RPMI7951 (cell line): ENCODE results near the gene CMTR1. TPM values are rescaled to one million over a fixed set of nuclear protein-coding genes. Genes with fewer than 3 reads are reported as not detected.
"Not testable (repeated sequence)": the region's sequence is repeated elsewhere in the genome, so short reads cannot be mapped to it uniquely, and the experiment has no call there.

ENCODE experiments used
- DNase-seq: peaks from one replicate; pipeline ENCODE4 v3.0.0-alpha.2; 2012; ENCODE audit warnings: low read depth
- total RNA-seq: library from RNA; depleted of rRNA; stranded (reverse); fragments of >200 nt; shearing (Covaris generic); gene quantifications from 2 replicates; pipeline ENCODE4 v1.2.3, GENCODE V29; 2014

CMTR1 gene
- total RNA-seq, 1 experiment from 2014 or later = 27.4 TPM

- DNase-seq = no peak
Observed at GRCh38 chr6:37491830-37492208, 58.8 kb downstream of the CMTR1 start.

DNA sequence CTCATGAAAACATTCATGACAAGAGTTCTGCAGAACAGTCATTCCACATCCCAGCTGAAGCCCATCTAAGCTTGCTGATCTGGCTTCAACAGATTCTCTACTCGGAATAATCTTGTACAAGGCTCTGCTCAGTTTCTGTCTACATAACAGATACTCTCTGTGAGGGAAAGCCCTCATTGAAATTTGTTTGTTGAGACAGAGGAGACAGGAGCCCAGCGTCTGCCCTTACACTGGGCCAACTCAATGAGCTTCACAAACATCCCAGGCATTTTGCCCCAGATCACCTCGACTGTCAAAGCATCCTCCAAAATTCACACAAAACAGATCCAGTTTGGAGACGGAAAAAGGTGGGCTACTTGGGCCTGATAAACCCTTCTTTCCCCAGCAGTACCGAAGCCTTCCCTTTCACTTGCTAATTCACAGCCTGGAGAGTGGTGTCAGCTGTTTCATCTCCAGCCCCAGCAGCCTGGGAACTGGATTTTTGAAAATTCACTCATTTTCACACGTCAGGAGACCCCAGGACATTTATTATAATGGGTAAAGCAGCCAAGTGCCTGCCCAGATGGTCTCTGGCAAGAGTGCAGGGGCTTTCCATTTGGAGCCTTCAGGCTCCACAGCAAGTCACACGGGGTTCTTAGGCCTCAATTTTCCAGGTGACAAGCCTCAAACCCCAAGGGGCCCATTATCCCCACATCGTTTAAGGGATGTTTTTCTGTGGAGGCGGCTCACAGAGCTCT lies 59.4 kb downstream of the CMTR1 start:
- DNase-seq = no peak

- no peak for DNase-seq
Observed at GRCh38 chr6:37492991-37493660, 60.1 kb downstream of the CMTR1 start.

- no peak for DNase-seq
Observed at GRCh38 chr6:37493661-37493995, 60.6 kb downstream of the CMTR1 start.

DNA sequence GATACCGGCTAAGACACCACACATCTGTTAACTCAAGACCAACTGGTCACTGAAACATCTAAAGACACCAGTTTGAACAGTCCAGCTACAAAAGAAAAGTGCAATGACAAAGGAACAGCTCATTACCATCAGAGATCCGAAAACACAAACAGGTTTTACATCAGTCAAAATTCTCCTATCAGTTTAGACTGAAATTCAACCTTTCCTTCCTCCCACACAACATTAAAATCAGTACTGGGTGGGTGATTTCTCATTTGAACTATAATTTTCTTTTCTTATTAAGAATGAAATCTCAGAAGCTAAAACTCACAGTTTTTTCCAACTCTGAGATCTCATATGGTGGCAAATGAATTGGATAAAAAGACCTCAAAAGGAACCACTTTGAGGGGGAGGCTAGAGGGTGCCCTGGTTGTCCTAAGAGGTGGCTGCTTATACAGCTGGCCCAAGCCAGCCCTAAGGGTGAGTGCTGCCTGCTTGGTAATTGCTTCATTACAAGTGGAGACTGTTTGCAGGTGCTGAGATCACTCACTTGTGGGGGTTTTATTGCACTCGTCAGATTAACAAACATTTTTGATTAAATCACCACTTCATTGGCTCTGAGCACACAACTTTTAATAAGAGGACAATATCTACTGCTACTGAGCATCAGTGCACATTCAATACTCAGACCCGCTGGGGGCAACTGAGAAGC lies 62.4 kb downstream of the CMTR1 start:
- DNase-seq = no peak

DNA sequence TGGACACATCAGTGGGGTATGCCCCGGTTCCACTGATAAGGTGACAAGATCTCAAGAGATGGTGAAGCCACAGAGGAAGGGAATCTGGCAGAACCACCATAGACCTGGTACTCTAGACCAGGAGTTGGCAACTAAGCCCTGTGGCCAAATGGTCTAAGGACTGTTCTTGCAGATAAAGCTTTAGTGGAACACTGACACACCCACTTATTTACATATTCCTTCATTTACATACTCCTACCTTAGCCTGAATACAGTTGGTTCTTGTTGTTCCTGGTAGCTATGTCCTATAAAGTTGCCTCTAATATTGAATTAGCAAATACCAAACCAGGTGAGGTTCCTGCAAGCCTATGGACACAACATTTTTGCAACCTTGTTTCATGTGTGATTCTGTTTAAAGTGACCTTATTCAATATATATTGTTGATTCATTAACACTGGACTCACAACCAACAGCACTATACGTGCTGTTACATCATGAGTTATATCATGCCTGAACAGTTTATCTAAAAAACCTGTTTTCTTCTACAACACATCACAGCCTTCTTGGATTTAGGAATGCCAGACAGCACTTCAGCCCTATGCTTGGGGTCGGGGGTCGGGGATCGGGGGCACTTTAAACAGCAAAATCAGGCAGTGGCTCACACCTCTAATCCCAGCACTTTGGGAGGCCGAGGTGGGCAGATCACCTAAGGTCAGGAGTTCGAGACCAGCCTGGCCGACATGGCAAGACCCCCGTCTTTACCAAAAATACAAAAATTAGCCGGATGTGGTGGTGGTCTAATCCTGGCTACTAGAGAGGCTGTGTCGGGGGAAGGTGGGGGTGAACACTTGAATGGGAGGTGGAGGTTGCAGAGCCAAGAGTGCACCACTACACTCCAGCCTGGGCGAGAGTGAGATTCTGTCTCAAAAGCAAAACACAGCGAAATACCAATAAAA lies 64.2 kb downstream of the CMTR1 start:
- DNase-seq = no peak

DNA sequence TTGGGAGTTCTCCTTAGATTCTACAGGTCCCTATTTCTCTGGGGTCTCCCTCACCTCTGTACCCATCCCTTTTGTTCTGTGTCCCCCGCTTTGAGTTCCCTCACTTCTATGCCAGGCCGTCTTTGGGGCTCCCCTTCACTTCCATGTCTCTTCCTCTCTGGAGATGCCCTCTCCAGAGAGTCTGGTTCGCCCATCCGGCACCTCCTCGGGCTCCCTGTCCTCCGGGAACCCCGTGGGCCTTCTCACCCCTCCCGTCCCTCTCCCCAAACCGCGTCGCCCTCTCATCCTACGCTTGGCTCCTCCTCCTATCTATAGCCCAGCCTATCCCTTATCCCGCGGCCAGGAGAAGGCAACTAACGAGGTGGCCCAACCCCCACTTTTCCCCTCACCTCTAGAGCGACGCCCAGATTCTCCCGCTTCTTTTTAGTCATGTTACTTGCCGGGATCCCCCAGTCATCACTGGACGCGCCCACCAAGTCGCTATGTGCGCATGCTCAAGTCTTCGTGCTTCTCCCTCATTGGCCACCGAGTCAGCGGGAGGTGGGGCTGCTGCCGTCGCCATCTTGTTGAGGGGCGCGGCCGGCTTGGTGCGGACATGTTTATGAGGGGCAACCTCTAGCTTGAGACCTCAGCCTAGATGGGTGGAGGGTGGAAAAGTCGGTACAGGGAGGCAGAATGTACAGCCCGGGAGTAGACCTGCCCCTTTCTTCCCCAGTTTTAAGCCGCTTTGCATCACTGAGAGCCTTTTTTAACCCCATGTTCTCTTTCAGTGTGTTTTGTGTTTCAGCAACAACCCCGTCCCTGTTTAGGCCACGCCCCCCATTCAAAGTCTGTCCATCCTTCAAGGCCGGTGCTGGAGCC lies 66.6 kb downstream of the CMTR1 start, which contains the start of gene CCDC167:
TSS of gene CCDC167 (minus strand) at position 461 of the 861 bp plus-strand sequence. CDS start at position 431, 30 bp downstream.
- DNase-seq = peak; percentile 98

DNA sequence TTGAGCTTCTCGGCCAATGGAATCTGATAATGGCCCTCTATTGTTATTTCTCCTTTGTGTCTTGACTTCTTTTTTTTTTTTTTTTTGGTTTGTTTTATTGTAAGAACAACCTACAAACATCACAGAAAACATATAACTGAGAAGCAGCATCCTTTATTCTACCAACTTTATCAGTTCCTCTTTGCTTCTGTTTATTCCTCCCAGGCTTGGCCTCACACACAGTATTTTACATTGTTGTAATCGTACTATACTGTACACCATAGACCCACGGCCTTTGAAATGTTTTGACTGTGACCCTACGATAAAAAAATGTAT lies 67.2 kb downstream of the CMTR1 start:
- DNase-seq = no peak

GRCh38 chr6:37500904-37501303 lies 67.9 kb downstream of the CMTR1 start:
- not testable (repeated sequence) for DNase-seq

- no peak for DNase-seq
Observed at GRCh38 chr6:37501632-37502491, 68.8 kb downstream of the CMTR1 start.

- DNase-seq = no peak
Observed at GRCh38 chr6:37502703-37503291, 69.8 kb downstream of the CMTR1 start.

DNA sequence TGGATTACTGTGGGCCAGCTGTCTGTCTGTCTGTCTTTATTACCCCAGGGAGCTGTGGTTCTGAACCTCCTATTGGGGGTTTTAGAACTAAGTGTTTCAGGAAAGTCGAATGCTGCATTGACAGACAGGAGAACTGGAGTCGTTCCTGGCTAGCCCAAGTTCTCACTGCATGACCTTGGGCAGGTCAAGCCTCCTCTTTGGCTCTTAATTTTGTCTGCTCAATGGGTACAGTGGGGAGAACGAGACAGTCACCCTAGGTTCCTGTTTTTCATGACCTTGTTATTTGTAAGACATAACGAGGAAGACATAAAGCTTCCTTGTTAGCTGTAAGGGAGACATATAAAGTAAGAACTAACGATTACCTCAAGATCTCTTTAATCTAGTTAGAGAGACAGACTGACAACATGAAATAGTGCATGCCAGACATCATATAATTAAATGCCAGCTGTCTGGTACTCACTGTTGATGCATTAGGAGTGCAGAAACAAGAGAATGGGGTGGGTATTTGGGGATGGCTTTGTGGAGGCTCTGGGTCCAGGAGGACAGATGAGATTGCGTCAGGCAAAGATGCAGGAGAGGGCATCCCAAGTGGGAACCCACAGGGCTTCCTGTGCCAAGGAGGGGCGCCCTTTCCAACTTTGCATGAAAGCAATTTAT lies 70.4 kb downstream of the CMTR1 start:
- DNase-seq = no peak

DNA sequence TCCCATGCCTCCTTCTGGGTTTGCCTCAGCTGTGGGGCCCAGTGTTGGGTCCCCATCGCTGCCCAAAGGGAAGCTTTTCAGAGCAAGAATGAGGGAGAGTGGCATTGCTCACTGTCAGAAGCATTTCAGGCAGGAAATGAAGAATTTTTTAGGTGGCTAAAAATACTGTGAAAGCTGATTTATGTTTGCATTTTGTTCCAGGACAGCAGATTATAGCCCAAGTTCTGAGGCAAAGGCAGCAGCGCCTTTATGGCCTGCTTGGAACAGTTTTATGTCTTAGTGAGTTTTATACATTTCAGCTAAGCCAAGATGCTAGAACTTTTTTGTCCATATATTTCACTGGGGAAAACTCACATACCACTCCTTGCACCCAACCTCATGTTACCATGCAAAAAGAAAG lies 71.0 kb downstream of the CMTR1 start:
- DNase-seq = no peak

- no peak for DNase-seq
Observed at GRCh38 chr6:37506479-37506878, 73.5 kb downstream of the CMTR1 start.

DNA sequence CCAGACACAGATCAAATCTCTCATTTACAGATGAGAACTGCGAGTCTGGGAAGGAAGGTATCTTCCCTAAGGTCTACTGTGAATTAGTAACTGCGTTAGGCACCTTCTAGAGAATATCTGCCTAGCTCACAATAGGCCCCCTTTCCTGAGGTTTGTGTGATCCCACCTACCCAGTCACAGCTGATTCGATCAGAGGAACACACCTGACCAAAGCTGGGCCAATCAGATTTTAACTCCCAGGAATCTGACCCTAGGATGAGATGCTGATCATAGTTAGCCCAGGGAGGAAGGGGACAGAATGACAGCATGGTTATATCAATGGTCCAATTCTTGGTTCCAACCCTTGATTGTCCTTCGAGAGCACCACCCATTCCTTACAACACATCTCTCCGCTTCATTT lies 74.1 kb downstream of the CMTR1 start:
- no peak for DNase-seq

- DNase-seq = no peak
Observed at GRCh38 chr6:37507690-37508421, 74.8 kb downstream of the CMTR1 start.

DNA sequence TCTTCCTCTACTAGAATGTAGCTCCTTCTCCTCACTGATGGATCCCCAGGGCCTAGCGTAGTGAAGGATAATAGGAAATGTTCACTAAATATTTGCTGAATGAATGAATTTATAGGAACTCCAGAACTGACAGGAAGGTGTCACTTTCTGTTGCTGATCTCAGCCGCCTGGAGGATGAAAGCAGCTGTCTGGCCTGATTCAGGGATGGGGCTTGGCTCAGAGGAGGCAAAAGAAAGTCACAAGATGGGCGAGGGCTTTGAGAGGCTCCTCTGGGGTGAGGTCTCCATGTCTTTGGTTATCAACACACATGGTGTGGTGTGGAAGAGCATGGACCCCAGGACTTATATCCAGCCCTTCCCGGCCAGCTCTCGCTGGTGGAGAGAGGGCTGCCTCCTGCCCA lies 78.2 kb downstream of the CMTR1 start:
- DNase-seq = no peak

DNA sequence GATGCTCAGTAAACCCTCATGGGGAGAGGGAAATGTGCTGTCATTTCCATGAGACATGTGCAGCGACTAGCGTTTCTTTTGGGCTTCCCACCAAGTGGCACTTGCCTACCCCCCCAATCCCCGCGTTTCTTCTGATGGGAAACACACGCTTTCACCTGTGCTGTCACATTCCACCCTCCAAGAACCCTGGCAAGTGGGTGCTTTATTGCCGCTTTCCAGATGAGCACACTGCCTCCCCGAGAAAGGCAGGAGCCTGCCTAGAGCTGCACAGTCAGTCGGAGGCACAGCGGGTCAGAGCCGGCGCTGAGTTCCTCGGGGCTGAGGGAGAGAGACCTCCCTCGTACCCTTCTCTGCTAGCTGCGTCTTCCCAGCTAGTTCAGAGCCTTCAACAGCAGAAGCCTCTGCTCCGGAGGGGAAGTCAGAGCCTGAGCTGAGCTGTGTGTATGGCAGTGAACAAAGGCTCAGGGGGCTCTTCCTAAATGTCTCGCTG lies 78.9 kb downstream of the CMTR1 start:
- no peak for DNase-seq
